Activated T-helper 1 cell treated with anti-CD3 and anti-CD28 coated beads, Interleukin-12 subunit alpha, Interleukin-12 subunit beta, Interleukin-2, Interleukin-4 antibody, amounts not matched to agents 30 ng/mL and 10 ng/mL and 1 ng/mL, durations not matched to agents 14 hours and 24 hours and 36 hours (primary cell): ENCODE measurements around the gene PCLO. TPM values are rescaled to one million over a fixed set of nuclear protein-coding genes. Genes with fewer than 3 reads are reported as not detected.
"Not testable (repeated sequence)": the region's sequence is repeated elsewhere in the genome, so short reads cannot be mapped to it uniquely, and the experiment has no call there.

ENCODE experiments used
- DNase-seq: peaks from one replicate; pipeline ENCODE4 v3.0.0; 2021; ENCODE audit warnings: low spot score
- H3K27ac Mint-ChIP-seq: one replicate; pipeline ENCODE4 v1.8.0; 2021; ENCODE audit warnings: mild to moderate bottlenecking, mixed read lengths
- H3K27me3 Mint-ChIP-seq: one replicate; pipeline ENCODE4 v1.8.0; 2022; ENCODE audit warnings: mild to moderate bottlenecking, moderate library complexity, mixed read lengths; ENCODE audit not compliant: insufficient read depth
- H3K36me3 Mint-ChIP-seq: one replicate; pipeline ENCODE4 v1.8.0; 2021; ENCODE audit warnings: low read depth, mixed read lengths
- H3K4me1 Mint-ChIP-seq: one replicate; pipeline ENCODE4 v1.8.0; 2021; ENCODE audit warnings: low read depth, mixed read lengths
- H3K4me3 Mint-ChIP-seq: one replicate; pipeline ENCODE4 v1.8.0; 2021; ENCODE audit warnings: mild to moderate bottlenecking, moderate library complexity, mixed read lengths
- H3K9me3 Mint-ChIP-seq: one replicate; pipeline ENCODE4 v1.8.0; 2021; ENCODE audit warnings: mixed read lengths
- intact Hi-C: fragments of 100-400 bp; cut with micrococcal nuclease; formaldehyde crosslinking; loops from one replicate; pipeline ENCODE4 v1.15.1; 2024
- total RNA-seq: library from RNA; stranded (reverse); gene quantifications from 2 replicates; pipeline ENCODE4 v1.2.3, GENCODE V29; 2022

PCLO gene
- total RNA-seq, 1 donor from 2014 or later = not detected

- H3K36me3 Mint-ChIP-seq, H3K27me3 Mint-ChIP-seq, H3K27ac Mint-ChIP-seq, DNase-seq, H3K4me3 Mint-ChIP-seq, intact Hi-C loops, H3K9me3 Mint-ChIP-seq, H3K4me1 Mint-ChIP-seq: not testable (repeated sequence)
Measured at GRCh38 chr7:82894341-82894740, 268.3 kb downstream of the PCLO start.

DNA sequence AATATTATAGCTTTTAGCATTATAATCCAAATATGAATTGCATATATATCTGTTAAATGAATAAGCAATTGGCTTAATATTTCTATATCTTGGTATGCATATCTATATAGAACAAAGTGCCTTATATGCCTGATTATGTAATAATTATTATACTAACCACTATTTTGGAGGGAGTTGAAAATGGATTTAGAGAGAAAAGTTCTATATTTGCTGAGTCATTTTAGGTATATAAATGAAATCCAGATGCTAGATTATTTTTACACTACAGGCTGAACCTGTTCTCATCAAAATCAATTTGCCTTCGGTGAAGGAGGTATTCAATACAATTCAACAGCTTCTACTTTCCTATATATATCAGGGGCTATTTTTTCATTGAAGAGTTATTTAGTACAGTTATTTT is 276.4 kb downstream of the PCLO start:
- Mint-ChIP-seq H3K9me3 (no peaks in the 10 kb centered on the region), H3K36me3 (no peaks in the 10 kb centered on the region), H3K4me3 (no peak overlapping the region), H3K4me1 (no peaks in the 10 kb centered on the region), H3K27me3 (no peaks in the 10 kb centered on the region), H3K27ac (no peak overlapping the region)
- intact Hi-C loops = no loop called here
- DNase-seq = no peak

DNA sequence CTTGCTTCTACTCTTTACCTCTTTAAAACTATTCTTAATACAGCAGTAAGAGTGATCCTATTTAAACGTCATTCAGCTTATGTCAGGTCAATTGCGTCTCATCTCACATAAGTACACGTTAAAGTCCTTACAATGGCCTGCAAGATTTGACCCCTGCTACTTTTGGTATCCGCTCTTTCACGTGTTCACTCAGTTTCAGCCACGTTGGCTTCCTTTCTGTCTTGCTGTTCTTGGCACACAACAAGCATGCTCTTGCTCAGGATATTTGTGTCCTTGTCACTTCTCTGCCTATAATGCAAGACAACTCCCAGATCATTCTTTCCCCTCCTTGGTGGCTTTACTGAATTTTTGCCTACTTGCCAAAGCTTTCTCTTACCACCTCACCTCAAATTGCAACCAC is 296.8 kb downstream of the PCLO start:
- Mint-ChIP-seq H3K36me3 (no peaks in the 10 kb centered on the region), H3K9me3 (no peaks in the 10 kb centered on the region), H3K4me3 (no peak overlapping the region), H3K27me3 (peaks cover under 1% of the 10 kb centered on the region), H3K27ac (no peak overlapping the region), H3K4me1 (no peaks in the 10 kb centered on the region)
- intact Hi-C loops = no loop called here
- DNase-seq = no peak

DNA sequence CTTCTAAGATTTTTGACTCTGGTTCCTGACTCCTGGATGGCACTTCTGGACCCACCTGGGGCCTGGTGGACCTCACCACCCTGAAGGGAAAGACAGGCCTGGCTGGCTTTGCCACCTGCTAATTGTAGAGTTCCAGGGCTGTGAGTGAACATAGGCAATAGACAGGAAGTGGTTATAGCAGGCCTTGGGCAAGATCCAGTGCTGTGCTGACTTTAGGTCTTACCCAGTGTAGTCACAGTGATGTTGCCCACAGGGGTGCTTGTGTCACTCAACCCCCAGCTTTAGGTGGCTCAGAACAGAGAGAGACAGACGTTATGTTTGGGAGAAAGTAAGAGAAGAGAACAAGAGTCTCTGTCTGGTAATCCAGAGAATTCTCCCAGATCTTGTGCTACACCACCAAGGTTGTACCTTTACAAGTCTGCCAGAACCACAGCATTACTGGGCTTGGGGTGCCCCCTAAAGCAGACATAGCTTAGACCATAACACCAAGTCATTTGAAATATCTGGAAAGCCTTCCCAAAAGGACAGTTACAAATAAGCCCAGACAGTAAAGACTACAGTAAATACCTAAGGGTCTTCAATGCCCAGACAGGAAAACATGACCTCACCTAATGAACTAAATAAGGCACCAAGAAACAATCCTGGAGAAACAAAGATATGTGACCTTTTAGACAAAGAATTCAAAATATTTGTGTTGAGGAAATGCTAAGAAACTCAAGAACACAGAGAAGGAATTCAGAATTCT is 303.4 kb downstream of the PCLO start:
- no peak for DNase-seq
- H3K9me3 Mint-ChIP-seq = no peaks in the 10 kb centered on the region
- H3K4me3 Mint-ChIP-seq = no peak overlapping the region
- no peaks in the 10 kb centered on the region for H3K36me3 Mint-ChIP-seq
- H3K27ac Mint-ChIP-seq = no peak overlapping the region
- H3K4me1 Mint-ChIP-seq = no peaks in the 10 kb centered on the region
- peaks cover 2% of the 10 kb centered on the region for H3K27me3 Mint-ChIP-seq
- intact Hi-C loops = no loop called here

- no peak overlapping the region for H3K4me3 Mint-ChIP-seq
- H3K4me1 Mint-ChIP-seq = no peaks in the 10 kb centered on the region
Measured at GRCh38 chr7:82851121-82851520, 311.6 kb downstream of the PCLO start.

DNA sequence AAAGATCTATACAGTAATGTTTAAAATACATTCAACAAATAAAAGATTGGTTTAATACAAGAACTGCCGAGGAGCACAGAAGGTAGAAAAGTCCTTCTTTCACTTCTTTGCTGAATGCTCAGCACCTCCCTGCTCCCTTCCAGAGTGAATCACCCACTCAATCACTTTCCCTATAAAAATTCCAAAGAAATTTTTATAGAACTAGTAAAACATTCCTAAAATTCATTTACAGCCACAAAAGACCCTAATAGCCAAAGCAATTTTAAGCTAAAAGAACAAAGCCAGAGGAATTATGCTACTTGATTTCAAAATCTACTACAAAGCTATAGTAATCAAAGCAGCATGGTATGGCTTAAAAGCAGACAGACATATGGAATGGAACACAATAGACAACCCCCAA is 320.9 kb downstream of the PCLO start:
- H3K36me3 Mint-ChIP-seq = no peaks in the 10 kb centered on the region
- H3K4me3 Mint-ChIP-seq = no peak overlapping the region
- DNase-seq = no peak
- H3K27me3 Mint-ChIP-seq = no peaks in the 10 kb centered on the region
- intact Hi-C loops = no loop called here
- no peaks in the 10 kb centered on the region for H3K4me1 Mint-ChIP-seq
- no peak overlapping the region for H3K27ac Mint-ChIP-seq
- no peaks in the 10 kb centered on the region for H3K9me3 Mint-ChIP-seq

More at GRCh38 chr7:82851121-82851520, 311.6 kb downstream of the PCLO start:
- Mint-ChIP-seq H3K9me3 (no peaks in the 10 kb centered on the region), H3K27ac (no peak overlapping the region), H3K36me3 (no peaks in the 10 kb centered on the region), H3K27me3 (no peaks in the 10 kb centered on the region)
- intact Hi-C loops = no loop called here
- no peak for DNase-seq

GRCh38 chr7:82840061-82840460 is 322.6 kb downstream of the PCLO start:
- Mint-ChIP-seq H3K4me1 (no peaks in the 10 kb centered on the region), H3K27me3 (no peaks in the 10 kb centered on the region), H3K9me3 (no peaks in the 10 kb centered on the region), H3K4me3 (no peak overlapping the region), H3K36me3 (no peaks in the 10 kb centered on the region), H3K27ac (no peak overlapping the region)
- no peak for DNase-seq
- intact Hi-C loops = no loop called here

- Mint-ChIP-seq H3K27me3 (no peaks in the 10 kb centered on the region), H3K27ac (no peak overlapping the region), H3K9me3 (no peaks in the 10 kb centered on the region), H3K36me3 (no peaks in the 10 kb centered on the region), H3K4me1 (no peaks in the 10 kb centered on the region), H3K4me3 (no peak overlapping the region)
- DNase-seq = no peak
- intact Hi-C loops = no loop called here
Measured at GRCh38 chr7:82839555-82839954, 323.1 kb downstream of the PCLO start.

GRCh38 chr7:82839063-82839462 is 323.6 kb downstream of the PCLO start:
- H3K36me3 Mint-ChIP-seq = no peaks in the 10 kb centered on the region
- H3K27ac Mint-ChIP-seq = no peak overlapping the region
- no peaks in the 10 kb centered on the region for H3K27me3 Mint-ChIP-seq
- no peaks in the 10 kb centered on the region for H3K4me1 Mint-ChIP-seq
- DNase-seq = no peak
- H3K9me3 Mint-ChIP-seq = no peaks in the 10 kb centered on the region
- no peak overlapping the region for H3K4me3 Mint-ChIP-seq
- intact Hi-C loops = no loop called here

- H3K27me3 Mint-ChIP-seq = no peaks in the 10 kb centered on the region
- H3K4me3 Mint-ChIP-seq = no peak overlapping the region
- H3K27ac Mint-ChIP-seq = no peak overlapping the region
- no peak for DNase-seq
- intact Hi-C loops = no loop called here
- no peaks in the 10 kb centered on the region for H3K9me3 Mint-ChIP-seq
- H3K36me3 Mint-ChIP-seq = no peaks in the 10 kb centered on the region
- H3K4me1 Mint-ChIP-seq = no peaks in the 10 kb centered on the region
Measured at GRCh38 chr7:82838314-82838713, 324.4 kb downstream of the PCLO start.

DNA sequence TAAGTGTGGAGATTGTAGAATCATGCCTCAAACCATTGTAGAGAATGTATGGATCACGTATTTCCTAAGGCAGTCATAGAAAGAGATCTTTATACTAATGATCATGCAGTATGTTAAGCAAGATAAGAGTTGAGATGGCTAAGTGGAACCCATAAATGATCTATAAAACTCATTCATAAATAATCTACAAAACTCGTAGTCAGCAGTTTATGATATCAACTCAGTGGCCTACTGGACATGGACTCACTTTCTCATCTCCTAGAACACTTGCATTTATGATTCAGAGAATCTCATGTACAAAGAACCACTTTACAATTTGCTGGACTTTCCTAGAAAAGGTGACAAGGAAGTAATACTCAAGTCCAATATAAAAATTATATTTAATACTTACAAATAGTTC is 339.6 kb downstream of the PCLO start:
- H3K4me1 Mint-ChIP-seq = no peaks in the 10 kb centered on the region
- no peaks in the 10 kb centered on the region for H3K9me3 Mint-ChIP-seq
- no peaks in the 10 kb centered on the region for H3K27me3 Mint-ChIP-seq
- no peak overlapping the region for H3K27ac Mint-ChIP-seq
- no peaks in the 10 kb centered on the region for H3K36me3 Mint-ChIP-seq
- no peak overlapping the region for H3K4me3 Mint-ChIP-seq
- no peak for DNase-seq
- intact Hi-C loops = no loop called here

DNA sequence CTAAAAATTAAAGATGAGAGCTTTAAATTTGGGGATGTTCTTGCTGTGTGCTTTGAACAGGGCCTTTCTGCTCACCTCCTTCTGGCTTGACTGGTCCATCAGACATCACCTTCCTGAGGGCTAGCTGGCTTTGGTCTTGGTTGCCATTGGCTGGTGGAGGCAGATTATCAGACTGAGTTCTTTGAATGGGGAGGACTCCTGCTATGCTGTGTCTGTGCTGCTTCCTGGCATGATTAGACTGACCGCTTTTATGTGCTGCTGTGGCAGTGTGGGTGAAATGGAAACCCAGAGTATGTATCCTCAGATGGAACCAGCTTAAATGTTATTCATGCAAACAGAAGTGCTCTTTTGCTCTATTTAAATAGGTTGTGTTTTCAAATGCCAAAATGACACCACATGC is 341.6 kb downstream of the PCLO start:
- no peaks in the 10 kb centered on the region for H3K4me1 Mint-ChIP-seq

DNA sequence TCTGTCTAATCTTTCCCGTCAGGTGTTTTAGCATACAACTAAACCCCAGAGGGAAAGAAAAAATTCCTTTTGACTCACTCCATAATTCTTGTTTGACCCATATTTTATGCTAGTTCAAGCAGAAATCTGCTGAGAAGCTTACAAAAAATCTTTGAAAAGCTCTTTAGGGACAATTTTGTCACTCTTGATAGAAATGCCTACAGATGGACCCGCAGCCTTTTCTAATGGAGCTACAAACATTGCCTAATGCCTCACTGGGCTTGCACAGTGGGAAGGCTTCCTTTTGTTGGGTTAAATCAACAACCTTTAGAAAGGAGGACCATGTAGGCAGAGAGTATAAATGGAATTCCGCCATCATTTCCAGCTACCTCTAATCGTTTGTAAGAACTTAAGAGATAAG is 344.5 kb downstream of the PCLO start:
- Mint-ChIP-seq H3K4me1 (no peaks in the 10 kb centered on the region), H3K27ac (no peak overlapping the region), H3K36me3 (no peaks in the 10 kb centered on the region), H3K9me3 (no peaks in the 10 kb centered on the region), H3K27me3 (no peaks in the 10 kb centered on the region), H3K4me3 (no peak overlapping the region)
- no peak for DNase-seq
- intact Hi-C loops = no loop called here

More for the DNA sequence above, 341.6 kb downstream of the PCLO start:
- Mint-ChIP-seq H3K9me3 (no peaks in the 10 kb centered on the region), H3K27me3 (no peaks in the 10 kb centered on the region), H3K27ac (no peak overlapping the region), H3K36me3 (no peaks in the 10 kb centered on the region), H3K4me3 (no peak overlapping the region)
- intact Hi-C loops = no loop called here
- DNase-seq = no peak

- Mint-ChIP-seq H3K36me3 (no peaks in the 10 kb centered on the region), H3K4me1 (no peaks in the 10 kb centered on the region)
- intact Hi-C loops = no loop called here
Measured at GRCh38 chr7:82816272-82816671, 346.4 kb downstream of the PCLO start.

More at GRCh38 chr7:82816272-82816671, 346.4 kb downstream of the PCLO start:
- DNase-seq = no peak
- Mint-ChIP-seq H3K27me3 (no peaks in the 10 kb centered on the region), H3K27ac (no peak overlapping the region), H3K9me3 (no peaks in the 10 kb centered on the region), H3K4me3 (no peak overlapping the region)
